Head of caudate nucleus (tissue), 42 donors: ENCODE data around the gene APCDD1.
A peak's percentile ranks its signal among the peaks of the same experiment; 100 is the strongest.

Source experiments
- DNase-seq, 42 donors: peaks; one replicate each; pipeline versions ENCODE4 v3.0.0 to v3.0.0-alpha.2; 2020 to 2021; ENCODE audit warnings: mixed read lengths in 7 of 42
- intact Hi-C: fragments of 100-400 bp; cut with DNase I; formaldehyde crosslinking; loops from one replicate; pipeline ENCODE4 v1.15.0; 2022

The APCDD1 gene

GRCh38 chr18:10453806-10454680 lies at the start of gene APCDD1:
Gene APCDD1, plus strand, starts transcription at chr18:10454635. Its CDS starts 347 bp downstream, at chr18:10454982.
- intact Hi-C loops = loop anchor here (10.0 kb wide), 1 partner anchor 61 kb away; no protein-coding TSS in a partner anchor
- peak; percentile 40 to 92 (median 84) for DNase-seq

GRCh38 chr18:10405014-10405493 lies 49.4 kb upstream of the APCDD1 start:
- intact Hi-C loops = no loop called here
- no peak for DNase-seq

- intact Hi-C loops = no loop called here
- DNase-seq = no peak
Measured at GRCh38 chr18:10405816-10406663, 48.4 kb upstream of the APCDD1 start.

GRCh38 chr18:10408131-10408530 lies 46.3 kb upstream of the APCDD1 start:
- no peak for DNase-seq
- intact Hi-C loops = no loop called here

- intact Hi-C loops = no loop called here
- DNase-seq = no peak
Measured at GRCh38 chr18:10409041-10409440, 45.4 kb upstream of the APCDD1 start.

- peak in 4 of 42 donors; percentile 15 to 54 (median 42) for DNase-seq
- intact Hi-C loops = no loop called here
Measured at GRCh38 chr18:10410472-10411308, 43.7 kb upstream of the APCDD1 start.

GRCh38 chr18:10412933-10413332 lies 41.5 kb upstream of the APCDD1 start:
- intact Hi-C loops = no loop called here
- no peak for DNase-seq

- DNase-seq = no peak
- intact Hi-C loops = no loop called here
Measured at GRCh38 chr18:10413722-10414121, 40.7 kb upstream of the APCDD1 start.

- no peak for DNase-seq
- intact Hi-C loops = no loop called here
Measured at GRCh38 chr18:10414293-10414842, 40.1 kb upstream of the APCDD1 start.

GRCh38 chr18:10416065-10416464 lies 38.4 kb upstream of the APCDD1 start:
- intact Hi-C loops = no loop called here
- peak in 1 of 42 donors; percentile 32 for DNase-seq

GRCh38 chr18:10417191-10417590 lies 37.2 kb upstream of the APCDD1 start:
- intact Hi-C loops = no loop called here
- peak in 1 of 42 donors; percentile 31 for DNase-seq

GRCh38 chr18:10417664-10418063 lies 36.8 kb upstream of the APCDD1 start:
- intact Hi-C loops = no loop called here

GRCh38 chr18:10418836-10419235 lies 35.6 kb upstream of the APCDD1 start:
- DNase-seq = peak in 1 of 42 donors; percentile 22
- intact Hi-C loops = no loop called here

More at GRCh38 chr18:10417664-10418063, 36.8 kb upstream of the APCDD1 start:
- DNase-seq = peak in 1 of 42 donors; percentile 26

- DNase-seq = no peak
Measured at GRCh38 chr18:10419420-10420103, 34.9 kb upstream of the APCDD1 start.

GRCh38 chr18:10420561-10421352 lies 33.7 kb upstream of the APCDD1 start:
- intact Hi-C loops = no loop called here

More at GRCh38 chr18:10419420-10420103, 34.9 kb upstream of the APCDD1 start:
- intact Hi-C loops = no loop called here

GRCh38 chr18:10421859-10422258 lies 32.6 kb upstream of the APCDD1 start:
- intact Hi-C loops = no loop called here
- no peak for DNase-seq

More at GRCh38 chr18:10420561-10421352, 33.7 kb upstream of the APCDD1 start:
- no peak for DNase-seq

GRCh38 chr18:10422731-10423130 lies 31.7 kb upstream of the APCDD1 start:
- DNase-seq = no peak
- intact Hi-C loops = no loop called here
